NK-92 treated with Interleukin-12 subunit alpha and Interleukin-12 subunit beta, amount 100 ng/mL, for 24 hours (cell line): ENCODE results near the gene PLA2G15.
A peak's percentile ranks its signal among the peaks of the same experiment; 100 is the strongest.

ENCODE experiments used
- DNase-seq: peaks from one replicate; lab custom pipeline; 2025; lab: John Stamatoyannopoulos, UW

Gene PLA2G15, protein sequence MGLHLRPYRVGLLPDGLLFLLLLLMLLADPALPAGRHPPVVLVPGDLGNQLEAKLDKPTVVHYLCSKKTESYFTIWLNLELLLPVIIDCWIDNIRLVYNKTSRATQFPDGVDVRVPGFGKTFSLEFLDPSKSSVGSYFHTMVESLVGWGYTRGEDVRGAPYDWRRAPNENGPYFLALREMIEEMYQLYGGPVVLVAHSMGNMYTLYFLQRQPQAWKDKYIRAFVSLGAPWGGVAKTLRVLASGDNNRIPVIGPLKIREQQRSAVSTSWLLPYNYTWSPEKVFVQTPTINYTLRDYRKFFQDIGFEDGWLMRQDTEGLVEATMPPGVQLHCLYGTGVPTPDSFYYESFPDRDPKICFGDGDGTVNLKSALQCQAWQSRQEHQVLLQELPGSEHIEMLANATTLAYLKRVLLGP

GRCh38 chr16:68244903-68245853, at the start of gene PLA2G15:
PLA2G15 (plus strand) TSS chr16:68245373; CDS start chr16:68245427, 54 bp downstream.
- peak; percentile 84 for DNase-seq

- no peak for DNase-seq
Measured at GRCh38 chr16:68197250-68197649, 47.9 kb upstream of the PLA2G15 start.

DNA sequence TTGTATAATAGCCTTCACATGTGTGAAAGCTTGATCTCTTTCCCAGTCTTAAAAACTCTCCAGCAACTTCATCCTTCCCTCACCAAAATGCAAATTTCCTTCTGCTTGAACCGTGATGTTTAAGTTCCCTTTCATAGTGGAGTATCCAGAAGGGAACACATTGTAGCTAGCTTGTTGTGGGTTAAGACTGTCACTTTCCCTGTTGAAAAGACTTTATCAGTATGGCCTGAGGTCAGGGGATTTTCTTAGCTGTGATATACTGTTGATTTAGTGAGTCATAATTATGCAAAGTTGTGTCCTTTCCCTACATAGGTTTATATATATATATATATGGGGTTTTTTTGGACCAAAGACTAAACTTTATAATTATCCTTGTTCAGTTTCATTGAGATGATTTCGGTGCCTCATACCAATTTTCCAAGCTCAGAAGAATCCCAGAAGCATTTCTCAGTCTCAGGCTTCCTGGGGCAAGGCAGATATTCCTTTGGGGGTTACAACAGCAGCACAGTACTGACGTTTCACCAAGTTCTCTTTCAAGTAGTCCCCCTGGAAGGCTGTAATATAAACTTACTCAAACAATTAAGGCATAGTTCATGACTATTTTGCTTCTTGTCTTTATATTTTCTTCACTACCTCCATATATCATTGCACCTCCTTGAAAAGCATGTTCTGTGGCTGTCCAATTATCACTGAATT, 44.9 kb upstream of the PLA2G15 start:
- DNase-seq, result no peak

DNA sequence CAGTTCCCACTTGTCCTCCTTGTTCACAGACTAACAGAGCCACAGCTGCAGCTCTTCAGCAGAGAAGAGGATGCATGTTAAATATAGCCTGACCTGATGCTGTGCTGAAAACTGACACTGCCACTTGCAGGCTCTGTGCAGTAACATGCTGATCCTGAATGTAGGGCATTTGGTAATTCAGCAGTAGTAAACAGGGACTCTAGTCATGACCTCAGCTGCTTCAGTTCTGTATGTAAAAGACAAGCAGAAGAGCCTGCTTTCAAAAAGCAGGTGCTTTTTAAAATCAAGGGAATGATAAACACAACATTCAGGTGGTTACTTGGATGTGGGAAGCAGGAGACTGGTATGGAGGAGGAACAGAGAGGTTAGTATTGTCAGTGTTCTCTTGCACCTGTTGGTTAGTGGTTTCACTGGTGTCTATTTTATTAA, 43.1 kb upstream of the PLA2G15 start:
- DNase-seq, result no peak

GRCh38 chr16:68206245-68206644, 38.9 kb upstream of the PLA2G15 start:
- DNase-seq, result no peak

- no peak for DNase-seq
Measured at GRCh38 chr16:68214726-68215125, 30.4 kb upstream of the PLA2G15 start.

GRCh38 chr16:68215302-68215701, 29.9 kb upstream of the PLA2G15 start:
- DNase-seq, result no peak

DNA sequence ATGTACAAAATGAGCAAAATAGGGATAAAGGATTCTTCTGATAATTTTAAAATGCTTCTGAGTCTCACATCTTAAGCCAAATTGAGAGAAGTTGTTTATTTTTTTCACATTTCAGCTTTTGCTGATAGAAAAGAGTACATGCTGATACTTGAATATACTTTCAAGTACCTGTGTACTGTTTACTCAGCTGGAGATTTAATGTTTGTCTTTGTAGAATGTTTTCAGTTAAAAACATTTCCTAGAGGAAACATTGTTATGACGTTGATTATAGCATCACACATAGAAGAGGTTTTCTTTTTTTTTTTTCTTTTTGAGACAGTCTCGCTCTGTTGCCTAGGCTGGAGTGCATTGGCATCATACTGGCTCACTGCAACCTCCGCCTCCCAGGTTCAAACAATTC, 28.9 kb upstream of the PLA2G15 start:
- DNase-seq, result no peak

DNA sequence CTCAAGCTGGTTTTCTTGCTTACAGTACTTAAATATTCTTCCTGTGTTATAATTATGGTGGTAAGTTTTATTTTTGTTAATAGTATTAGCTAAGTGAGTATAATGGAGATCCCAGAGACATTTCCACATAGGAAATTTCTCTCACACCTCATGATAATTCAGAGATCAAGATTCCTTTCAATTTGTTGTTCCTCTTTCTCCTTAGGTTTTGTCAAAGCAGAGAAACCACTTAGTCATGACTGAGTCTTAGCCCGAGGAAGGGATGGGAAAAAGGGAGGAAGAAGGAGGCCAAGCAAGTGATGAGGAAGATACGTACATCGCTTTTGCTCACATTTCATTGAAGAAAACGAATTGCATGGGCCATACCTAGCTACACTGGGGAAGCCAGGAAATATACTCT, 27.7 kb upstream of the PLA2G15 start:
- DNase-seq, result no peak

DNA sequence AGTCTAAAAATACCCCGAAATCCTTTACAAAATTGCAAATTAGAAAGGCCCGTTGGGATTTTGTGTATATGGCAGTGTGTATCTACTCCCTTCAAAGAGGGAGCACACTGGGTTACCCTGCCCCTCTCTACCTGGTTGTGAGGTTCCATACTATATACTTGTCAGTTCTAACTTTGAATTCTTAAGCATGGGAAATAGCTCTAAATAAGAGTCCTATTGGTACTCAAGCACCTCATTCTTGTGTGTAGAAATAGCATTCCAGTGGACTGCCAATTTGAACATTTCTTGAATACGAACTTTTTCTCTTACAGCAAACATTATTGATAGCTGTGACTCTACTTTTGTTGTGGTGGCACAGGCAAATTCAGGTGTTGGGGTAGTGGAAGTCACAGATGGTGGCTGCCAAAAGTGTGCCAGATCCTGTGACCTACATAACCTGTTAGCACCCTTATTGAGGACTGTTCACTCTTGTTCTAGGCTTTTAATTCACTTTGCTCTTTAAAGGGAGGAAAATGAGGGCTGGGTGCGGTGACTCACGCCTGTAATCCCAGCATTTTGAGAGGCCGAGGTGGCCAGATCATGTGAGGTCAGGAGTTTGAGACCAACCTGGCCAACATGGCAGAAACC, 25.3 kb upstream of the PLA2G15 start:
- DNase-seq, result no peak

DNA sequence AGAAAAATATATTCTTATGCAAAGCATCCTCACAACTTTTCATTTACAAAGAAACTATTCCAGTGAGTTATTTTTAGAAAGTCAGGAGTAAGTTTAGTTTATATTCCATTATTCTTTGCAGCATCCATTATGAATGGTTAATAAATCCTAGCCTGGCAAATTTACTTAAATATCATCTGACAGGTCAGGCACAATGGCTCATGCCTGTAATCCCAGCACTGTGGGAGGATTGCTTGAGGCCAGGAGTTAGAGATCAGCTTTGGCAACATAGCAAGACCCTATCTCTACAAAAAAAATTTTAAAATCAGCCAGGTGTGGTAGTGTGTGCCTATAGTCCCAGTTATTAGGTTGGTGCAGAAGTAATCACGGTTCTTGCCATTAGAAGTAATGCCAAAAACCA, 22.1 kb upstream of the PLA2G15 start:
- DNase-seq, result no peak

DNA sequence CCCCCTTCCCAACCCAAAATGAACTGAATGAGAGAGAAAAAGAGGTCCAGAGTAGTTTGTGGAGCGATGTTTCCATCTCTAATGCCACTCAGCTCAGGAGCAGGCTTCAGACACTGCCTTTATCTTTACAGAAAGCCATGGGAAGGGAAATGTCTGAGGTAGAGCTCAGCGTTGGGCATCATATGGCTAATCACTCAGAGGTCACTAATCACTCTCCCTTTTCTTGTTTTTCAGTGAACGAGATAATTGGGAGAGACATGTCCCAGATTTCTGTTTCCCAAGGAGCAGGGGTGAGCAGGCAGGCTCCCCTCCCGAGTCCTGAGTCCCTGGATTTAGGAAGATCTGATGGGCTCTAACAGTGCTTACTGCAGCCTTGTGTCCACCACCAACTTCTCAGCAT, 19.1 kb upstream of the PLA2G15 start:
- DNase-seq, result no peak

DNA sequence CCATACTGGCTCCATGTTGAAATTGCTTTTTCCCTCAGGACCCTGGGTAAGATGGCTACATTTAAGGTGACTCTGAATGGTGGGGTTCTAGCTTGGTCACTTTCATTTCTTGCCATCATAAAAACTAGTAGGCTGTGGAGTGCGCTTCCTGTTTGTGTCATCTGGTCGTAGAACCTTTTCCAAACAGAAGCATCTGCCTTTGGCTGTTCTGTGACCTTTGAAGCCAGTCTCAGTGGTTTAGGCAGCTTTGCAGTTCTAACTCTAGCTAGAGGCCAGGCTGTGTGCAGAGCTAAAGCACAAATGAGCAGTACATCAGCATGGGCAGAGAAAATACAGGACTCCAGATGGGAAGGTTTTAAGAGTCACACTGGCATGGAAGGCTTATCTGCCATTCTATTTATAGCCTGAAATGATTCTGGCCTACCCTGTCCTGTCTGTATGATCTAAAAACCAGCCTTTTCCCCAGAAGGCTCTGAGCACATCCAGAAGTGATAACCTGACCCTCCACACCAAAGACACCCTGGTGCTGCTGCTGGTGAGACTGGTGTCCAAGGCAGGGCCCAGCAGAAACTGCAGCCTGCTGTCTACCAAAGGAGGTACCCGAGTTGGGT, 17.9 kb upstream of the PLA2G15 start:
- DNase-seq, result no peak

DNA sequence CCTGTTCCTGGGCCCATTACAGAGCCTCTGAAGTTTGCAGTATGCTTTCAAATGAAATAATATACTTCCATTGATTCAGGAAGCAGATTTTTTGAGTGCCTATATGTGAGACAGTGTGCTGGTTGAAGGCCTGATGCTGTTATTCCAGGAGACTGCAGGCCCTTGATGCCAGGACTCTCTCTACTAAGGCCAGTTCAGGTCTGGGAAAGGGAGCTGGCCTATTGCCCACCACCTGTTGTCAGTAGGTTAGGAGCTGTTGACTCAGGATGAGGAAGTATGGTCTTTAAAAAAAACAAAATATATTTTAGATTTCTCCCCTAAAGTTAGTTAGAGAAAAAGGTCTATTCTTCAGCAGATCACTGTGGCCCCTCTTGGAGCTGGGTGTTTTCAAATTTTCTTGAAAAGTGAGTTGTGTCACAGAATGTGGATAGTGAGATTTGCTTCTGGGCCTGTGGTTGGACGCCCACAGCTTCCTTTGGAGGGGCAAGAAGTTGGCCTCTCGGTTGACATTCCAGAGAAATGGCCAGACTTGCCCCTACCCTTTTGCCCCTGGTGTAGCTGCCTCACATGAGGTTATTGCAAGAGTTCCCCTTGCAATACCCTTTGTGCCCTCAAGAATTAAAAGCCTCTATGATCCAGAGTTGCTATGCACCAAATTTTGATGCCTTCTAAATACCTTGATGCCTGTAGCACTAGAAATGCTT, 17.2 kb upstream of the PLA2G15 start:
- no peak for DNase-seq

- no peak for DNase-seq
Measured at GRCh38 chr16:68228652-68229051, 16.5 kb upstream of the PLA2G15 start.

- DNase-seq, result no peak
Measured at GRCh38 chr16:68229431-68230175, 15.6 kb upstream of the PLA2G15 start.

DNA sequence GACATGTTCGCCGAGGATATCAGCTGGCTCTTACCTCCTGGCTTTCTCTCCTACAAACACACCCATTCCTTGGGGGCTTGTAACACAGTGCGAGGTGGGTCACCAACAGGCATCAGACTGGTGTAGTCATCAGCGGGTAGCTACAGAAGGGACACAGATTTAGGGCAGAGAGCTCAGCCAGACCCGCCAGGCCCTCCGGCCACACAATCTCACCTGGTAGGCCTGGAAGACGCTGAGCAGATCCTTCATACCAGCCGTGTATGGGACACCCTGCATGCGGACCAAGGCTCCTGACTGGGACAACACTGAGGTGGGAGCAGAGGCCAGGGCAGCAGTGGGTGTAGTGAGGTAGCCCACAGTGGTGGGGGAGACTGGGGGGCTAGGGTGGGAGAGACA, 15.0 kb upstream of the PLA2G15 start:
- no peak for DNase-seq

- no peak for DNase-seq
Measured at GRCh38 chr16:68230956-68231355, 14.2 kb upstream of the PLA2G15 start.

DNA sequence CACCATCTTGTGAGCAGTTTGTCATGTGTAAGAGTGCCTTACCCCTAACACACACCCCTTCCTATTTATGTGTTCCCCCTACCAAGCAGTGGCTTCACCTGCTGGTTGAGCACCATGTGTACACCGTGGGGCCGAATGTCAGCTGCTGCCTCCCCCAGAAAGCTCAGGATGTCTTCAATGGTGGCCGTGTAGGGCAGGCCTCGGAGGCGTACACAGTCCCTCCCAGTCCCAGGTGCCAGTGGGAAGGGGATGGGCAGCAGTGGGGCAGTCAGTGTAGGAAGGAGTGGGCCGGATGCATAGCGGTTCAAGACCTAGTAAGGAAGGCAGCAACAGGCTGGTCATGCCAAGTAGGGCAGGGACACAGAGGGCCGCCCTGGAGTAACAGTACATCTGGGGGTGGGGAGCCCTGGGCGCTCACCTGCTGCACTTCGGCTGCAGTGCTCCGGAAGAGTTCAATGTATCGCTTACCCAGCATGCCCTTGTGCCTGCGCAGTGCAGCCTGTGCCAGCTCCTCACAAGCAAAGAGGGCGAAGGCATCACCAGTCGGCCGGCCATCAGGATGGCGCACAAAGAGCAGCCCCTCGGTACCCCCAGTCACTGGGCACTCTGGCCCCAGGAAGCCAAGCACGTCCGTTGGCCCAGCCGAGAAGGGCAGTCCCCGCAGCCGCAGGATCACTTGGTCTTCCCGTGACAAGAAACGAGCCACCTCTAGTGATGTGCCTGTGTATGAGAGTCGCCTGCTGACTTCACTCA, 13.6 kb upstream of the PLA2G15 start:
- DNase-seq, result no peak
